ENCODE data around the gene TET2. TPM values are rescaled to one million over a fixed set of nuclear protein-coding genes. Genes with fewer than 3 reads are reported as not detected.

Gene TET2
- total RNA-seq, 2 experiments from 2014 or later = 0.19 TPM; not detected in 1

DNA sequence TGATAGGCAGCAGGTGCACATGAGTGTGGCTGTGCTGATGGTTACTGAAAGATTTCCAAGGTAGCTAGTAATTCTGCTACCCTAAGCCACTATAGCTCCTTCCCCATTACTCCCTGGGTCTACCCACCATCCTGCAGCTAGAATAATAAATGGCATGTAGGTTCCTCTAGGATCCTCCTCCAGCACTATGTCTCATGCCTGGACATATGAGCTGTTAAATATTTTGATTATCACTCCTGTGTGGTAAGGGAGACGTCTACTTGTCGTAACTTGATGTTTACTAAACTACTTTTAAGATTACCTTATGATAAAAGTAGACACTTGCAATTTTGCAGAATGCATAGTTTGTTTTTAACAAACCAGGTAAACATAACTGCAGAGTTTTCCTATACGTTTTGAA is 35.5 kb downstream of the TET2 start:
- TF ChIP-seq, protein P1, sequence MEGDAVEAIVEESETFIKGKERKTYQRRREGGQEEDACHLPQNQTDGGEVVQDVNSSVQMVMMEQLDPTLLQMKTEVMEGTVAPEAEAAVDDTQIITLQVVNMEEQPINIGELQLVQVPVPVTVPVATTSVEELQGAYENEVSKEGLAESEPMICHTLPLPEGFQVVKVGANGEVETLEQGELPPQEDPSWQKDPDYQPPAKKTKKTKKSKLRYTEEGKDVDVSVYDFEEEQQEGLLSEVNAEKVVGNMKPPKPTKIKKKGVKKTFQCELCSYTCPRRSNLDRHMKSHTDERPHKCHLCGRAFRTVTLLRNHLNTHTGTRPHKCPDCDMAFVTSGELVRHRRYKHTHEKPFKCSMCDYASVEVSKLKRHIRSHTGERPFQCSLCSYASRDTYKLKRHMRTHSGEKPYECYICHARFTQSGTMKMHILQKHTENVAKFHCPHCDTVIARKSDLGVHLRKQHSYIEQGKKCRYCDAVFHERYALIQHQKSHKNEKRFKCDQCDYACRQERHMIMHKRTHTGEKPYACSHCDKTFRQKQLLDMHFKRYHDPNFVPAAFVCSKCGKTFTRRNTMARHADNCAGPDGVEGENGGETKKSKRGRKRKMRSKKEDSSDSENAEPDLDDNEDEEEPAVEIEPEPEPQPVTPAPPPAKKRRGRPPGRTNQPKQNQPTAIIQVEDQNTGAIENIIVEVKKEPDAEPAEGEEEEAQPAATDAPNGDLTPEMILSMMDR (conservative IDR thresholded peaks at IDR 0.05; ENCODE audit: low read length) = no peak
- no peak for TF ChIP-seq EZH2phosphoT487 (IDR thresholded peaks at IDR 0.05; ENCODE audit: borderline replicate concordance, low read depth, low read length)
- H3K27ac ChIP-seq (ENCODE audit: low read depth, low read length, poor library complexity, severe bottlenecking) = no peak overlapping the region
- H4K20me1 ChIP-seq (ENCODE audit: insufficient read depth, low read length) = no peaks in the 10 kb centered on the region
- H3K4me2 ChIP-seq (ENCODE audit: low read length) = no peak overlapping the region
- POLR2A ChIA-PET = no interaction called here
- no peaks in the 10 kb centered on the region for H3K79me2 ChIP-seq (ENCODE audit: insufficient read depth, low read depth, low read length)
- CTCF ChIA-PET (ENCODE audit: unreplicated experiment) = no interaction called here
- H3K36me3 ChIP-seq (ENCODE audit: insufficient read depth, low read length) = no peaks in the 10 kb centered on the region
- intact Hi-C loops (cut with micrococcal nuclease; ENCODE audit: unreplicated experiment) = no loop called here
- H3K9me2 ChIP-seq (ENCODE audit: insufficient read depth, low read length) = no peaks in the 10 kb centered on the region
- DNase-seq (ENCODE audit: low spot score) = no peak
- no peaks in the 10 kb centered on the region for H3K4me1 ChIP-seq (ENCODE audit: insufficient read depth, low read length, poor library complexity, severe bottlenecking)
- no TSS peak for BruUV-seq (replicated peaks)
- H3K9me3 ChIP-seq (ENCODE audit: low read length) = no peaks in the 10 kb centered on the region
- H3K4me3 ChIP-seq (ENCODE audit: low read depth, low read length, poor library complexity, severe bottlenecking) = no peak overlapping the region
- H2AFZ ChIP-seq (ENCODE audit: low read length) = no peak overlapping the region

DNA sequence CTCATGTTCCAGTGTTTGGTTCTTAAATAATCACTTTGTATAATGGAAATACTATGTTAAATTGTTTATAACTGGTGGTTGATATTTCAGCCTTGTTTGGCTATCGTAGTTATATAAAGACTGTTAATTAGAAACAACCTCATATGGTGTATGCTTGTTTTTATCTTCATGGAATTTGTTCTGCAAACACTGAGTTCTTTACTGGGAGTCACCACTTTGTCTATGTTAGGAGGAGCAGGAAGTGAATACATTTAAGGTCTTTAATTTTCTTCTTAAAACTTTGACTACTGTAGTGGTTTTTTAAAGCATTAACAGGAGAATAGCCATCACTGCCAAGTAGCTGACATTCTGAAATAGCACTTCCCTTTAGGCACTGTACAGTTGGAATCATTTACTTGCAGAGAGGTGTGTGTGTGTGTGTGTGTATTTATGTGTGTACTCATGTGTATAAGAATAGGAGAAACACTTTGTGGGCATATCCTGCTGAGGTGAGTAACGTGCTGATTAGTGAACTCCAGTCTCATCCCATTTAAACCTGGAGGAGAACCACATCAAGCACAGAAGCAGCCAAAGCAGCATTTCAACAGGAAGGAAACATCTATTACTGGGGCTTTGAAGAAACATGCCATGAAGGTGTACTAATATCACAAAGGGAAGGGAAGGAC is 37.8 kb downstream of the TET2 start:
- Histone ChIP-seq H3K36me3 (ENCODE audit: insufficient read depth, low read length) (no peaks in the 10 kb centered on the region), H3K27ac (ENCODE audit: low read depth, low read length, poor library complexity, severe bottlenecking) (no peak overlapping the region), H2AFZ (ENCODE audit: low read length) (no peak overlapping the region), H4K20me1 (ENCODE audit: insufficient read depth, low read length) (no peaks in the 10 kb centered on the region), H3K79me2 (ENCODE audit: insufficient read depth, low read depth, low read length) (no peaks in the 10 kb centered on the region), H3K9me2 (ENCODE audit: insufficient read depth, low read length) (no peaks in the 10 kb centered on the region), H3K4me2 (ENCODE audit: low read length) (no peak overlapping the region), H3K9me3 (ENCODE audit: low read length) (no peaks in the 10 kb centered on the region), H3K4me1 (ENCODE audit: insufficient read depth, low read length, poor library complexity, severe bottlenecking) (no peaks in the 10 kb centered on the region), H3K4me3 (ENCODE audit: low read depth, low read length, poor library complexity, severe bottlenecking) (no peak overlapping the region)
- CTCF ChIA-PET (ENCODE audit: unreplicated experiment) = no interaction called here
- TF ChIP-seq, protein P1 (conservative IDR thresholded peaks at IDR 0.05; ENCODE audit: low read length) = no peak
- no peak for TF ChIP-seq EZH2phosphoT487 (IDR thresholded peaks at IDR 0.05; ENCODE audit: borderline replicate concordance, low read depth, low read length)
- intact Hi-C loops (cut with micrococcal nuclease; ENCODE audit: unreplicated experiment) = no loop called here
- no peak for DNase-seq (ENCODE audit: low spot score)
- POLR2A ChIA-PET = no interaction called here
- no TSS peak for BruUV-seq (replicated peaks)

DNA sequence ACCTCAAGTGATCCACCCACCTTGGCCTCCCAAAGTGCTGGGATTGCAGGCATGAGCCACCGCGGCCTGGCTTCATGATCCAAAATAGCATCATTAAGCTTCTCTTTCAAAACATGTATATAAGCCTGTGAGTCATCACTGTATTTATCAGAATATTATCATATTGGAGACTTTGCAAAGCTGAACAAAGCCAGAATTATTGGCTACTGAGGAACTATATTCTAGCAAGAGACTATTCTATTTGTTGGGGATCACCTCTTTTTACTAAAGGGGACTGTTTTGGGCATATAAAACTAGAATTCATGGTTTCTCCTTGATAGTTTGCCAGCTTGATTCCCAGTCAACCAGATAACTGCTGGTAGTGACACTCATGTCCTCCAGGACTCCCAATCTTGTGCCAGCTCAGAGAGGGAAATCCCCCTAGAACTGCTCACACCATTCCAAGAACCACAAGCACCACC is 40.1 kb downstream of the TET2 start:
- Histone ChIP-seq H3K79me2 (ENCODE audit: insufficient read depth, low read depth, low read length) (no peaks in the 10 kb centered on the region), H3K27ac (ENCODE audit: low read depth, low read length, poor library complexity, severe bottlenecking) (no peak overlapping the region), H3K9me3 (ENCODE audit: low read length) (no peaks in the 10 kb centered on the region), H4K20me1 (ENCODE audit: insufficient read depth, low read length) (no peaks in the 10 kb centered on the region), H3K9me2 (ENCODE audit: insufficient read depth, low read length) (no peaks in the 10 kb centered on the region), H3K4me3 (ENCODE audit: low read depth, low read length, poor library complexity, severe bottlenecking) (no peak overlapping the region), H3K36me3 (ENCODE audit: insufficient read depth, low read length) (no peaks in the 10 kb centered on the region), H3K4me1 (ENCODE audit: insufficient read depth, low read length, poor library complexity, severe bottlenecking) (no peaks in the 10 kb centered on the region), H3K4me2 (ENCODE audit: low read length) (no peak overlapping the region), H2AFZ (ENCODE audit: low read length) (no peak overlapping the region)
- POLR2A ChIA-PET = no interaction called here
- intact Hi-C loops (cut with micrococcal nuclease; ENCODE audit: unreplicated experiment) = no loop called here
- DNase-seq (ENCODE audit: low spot score) = no peak
- BruUV-seq (replicated peaks) = no TSS peak
- no peak for TF ChIP-seq EZH2phosphoT487 (IDR thresholded peaks at IDR 0.05; ENCODE audit: borderline replicate concordance, low read depth, low read length)
- TF ChIP-seq, protein P1 (conservative IDR thresholded peaks at IDR 0.05; ENCODE audit: low read length) = no peak
- CTCF ChIA-PET (ENCODE audit: unreplicated experiment) = no interaction called here
